Putamen (tissue), 1 donor: ENCODE measurements around the gene RIMS3.
"Not testable (repeated sequence)": the region's sequence is repeated elsewhere in the genome, so short reads cannot be mapped to it uniquely, and the experiment has no call there.

Experiments
- DNase-seq: peaks from one replicate; pipeline ENCODE4 v3.0.0-alpha.2; 2016; ENCODE audit warnings: low spot score

The RIMS3 gene

DNA sequence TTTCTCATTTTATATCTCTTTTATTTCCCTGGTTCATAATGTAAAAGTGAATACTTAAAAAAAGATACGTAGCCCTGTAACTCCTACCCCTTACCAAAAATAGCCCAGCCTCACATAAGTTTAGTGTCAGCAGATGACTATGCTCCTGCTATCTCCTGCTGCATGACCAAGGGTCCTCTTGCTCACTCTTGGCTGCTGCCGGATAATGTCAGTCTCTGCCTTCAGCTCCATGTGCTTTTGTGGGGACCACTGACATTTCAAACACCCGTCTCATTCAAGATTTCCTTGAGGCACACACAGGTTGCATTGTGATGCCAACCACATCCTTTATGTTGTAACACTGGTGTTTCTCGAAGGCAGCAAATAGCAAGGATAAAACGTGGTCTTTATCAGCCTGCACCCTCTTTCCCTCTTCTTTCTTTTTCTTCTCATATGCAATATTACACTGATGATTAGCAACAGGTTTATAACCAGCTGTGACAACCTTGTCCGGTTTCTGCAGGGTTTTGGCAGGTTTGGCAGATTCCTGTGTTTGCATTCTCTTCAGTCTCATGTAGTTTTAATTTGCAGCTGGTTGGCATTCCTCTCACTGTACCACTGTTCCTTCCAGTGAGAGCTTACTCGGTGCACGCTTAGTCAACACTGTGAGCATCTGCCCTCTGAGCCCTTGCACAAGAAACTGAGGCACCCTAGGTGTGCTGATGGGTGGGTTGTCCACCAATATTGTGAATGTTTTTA is 71.9 kb downstream of the RIMS3 start:
- DNase-seq, result no peak

DNA sequence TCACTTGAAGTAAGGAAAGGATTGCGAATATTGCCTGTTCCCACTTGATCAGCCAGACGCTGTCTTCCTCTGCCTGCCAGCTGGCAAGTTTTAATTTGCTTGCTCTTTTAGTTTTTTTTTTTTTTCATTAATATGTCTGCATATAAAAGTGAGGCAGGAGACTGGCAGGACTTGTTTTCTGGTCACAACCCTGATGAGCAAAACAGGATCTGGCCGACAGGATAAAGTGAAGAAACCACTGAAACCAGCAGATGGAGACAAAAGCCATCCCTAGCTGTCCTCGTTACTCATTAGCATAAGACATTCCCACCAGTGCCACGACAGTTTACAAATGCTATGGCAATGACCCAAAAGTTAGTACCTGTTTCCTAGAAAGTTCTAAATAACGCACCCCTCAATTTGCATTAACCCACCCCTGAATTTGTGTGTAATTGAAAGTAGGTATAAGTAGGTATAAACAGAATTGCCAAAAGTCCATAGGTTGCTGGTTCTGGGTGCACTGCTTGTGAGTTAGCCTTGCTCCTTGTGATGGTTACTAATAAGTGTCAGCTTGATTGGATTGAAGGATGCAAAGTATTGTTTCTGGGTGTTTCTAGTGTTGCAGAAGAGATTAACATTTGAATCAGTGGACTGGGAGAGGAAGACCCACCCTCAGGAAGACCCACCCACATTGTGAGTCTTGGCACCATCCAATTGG is 73.2 kb downstream of the RIMS3 start:
- DNase-seq, result peak; percentile 11

DNA sequence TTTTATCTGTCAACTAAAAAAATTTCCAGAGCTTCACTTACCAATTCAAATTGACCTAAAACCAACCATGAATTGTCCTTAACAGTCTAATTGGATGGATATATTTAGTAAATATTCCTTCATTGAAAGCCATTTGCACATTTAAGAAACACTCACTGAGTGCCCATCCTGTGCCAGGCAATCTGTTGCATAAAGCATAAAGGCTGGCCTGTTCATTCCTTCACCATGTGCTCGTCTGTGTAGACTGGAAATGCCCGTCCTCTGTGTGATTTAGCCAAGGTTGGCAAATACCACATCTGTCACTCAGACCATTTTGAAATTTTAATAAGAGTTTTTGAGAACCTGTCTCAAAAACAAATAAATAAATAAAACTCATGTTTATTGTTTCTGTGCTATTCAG is 76.9 kb downstream of the RIMS3 start:
- no peak for DNase-seq

DNA sequence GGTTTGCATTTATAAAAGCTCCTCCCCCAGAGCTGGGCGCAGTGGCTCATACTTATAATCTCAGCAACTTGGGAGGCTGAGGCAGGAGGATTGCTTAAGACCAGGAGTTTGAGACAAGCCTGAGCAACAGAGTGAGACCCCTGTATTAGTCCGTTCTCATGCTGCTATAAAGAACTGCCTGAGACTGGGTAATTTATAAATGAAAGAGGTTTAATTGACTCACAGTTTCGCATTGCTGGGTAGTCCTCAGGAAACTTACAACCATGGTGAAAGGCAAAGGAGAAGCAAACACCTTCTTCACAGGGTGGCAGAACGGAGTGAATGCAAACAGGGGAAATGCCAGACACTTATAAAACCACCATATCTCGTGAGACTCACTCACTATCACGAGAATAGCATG is 81.5 kb downstream of the RIMS3 start:
- no peak for DNase-seq

DNA sequence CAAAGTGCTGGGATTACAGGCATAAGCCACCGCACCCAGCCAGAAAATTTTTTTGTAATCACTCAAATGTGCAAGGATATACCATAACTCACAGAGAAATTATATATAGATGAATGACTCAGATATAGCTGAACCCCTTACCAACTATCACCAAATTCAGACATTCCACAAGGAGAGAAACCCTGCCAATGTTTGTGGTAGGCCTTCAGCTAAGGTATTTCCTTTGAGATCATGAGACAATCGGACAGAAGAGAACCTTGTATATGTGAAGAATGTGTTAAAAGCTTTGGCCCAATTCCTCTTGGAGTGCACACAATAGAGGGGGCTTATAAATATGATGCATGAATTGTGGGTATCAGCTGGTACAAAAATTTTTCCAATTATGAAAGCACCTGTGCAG is 83.4 kb downstream of the RIMS3 start:
- no peak for DNase-seq

DNA sequence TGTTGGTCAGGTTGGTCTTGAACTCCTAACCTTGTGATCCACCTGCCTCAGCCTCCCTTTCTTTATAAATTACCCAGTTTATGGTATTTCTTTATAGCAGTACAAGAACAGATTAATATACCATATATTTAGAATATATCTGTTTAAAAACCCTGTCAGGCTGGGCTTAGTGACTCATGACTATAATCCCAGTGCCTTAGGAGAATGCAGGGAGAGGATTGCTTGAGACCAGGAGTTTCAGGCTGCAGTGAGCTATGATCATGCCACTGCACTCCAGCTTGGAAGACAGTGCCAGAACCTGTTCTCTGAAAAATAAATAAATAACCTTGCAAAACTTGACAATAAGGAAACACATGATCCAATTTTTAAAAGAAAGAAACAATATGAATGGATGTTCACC is 90.1 kb downstream of the RIMS3 start:
- no peak for DNase-seq

DNA sequence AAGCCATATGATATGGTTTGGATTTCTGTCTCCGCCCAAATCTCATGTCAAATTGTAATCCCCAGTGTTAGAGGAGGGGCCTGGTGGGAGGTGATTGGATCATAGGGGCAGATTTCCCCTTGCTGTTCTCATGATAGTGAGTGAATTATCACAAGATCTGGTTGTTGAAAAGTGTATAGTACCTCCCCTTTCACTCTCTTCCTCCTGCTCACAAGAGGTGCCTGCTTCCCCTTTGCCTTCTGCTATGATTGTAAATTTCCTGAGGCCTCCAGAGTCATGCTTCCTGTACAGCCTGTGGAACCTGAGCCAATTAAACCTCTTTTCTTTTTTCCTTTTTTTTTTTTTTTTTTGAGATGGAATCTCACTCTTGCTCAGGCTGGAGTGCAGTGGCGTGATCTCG is 90.7 kb downstream of the RIMS3 start:
- not testable (repeated sequence) for DNase-seq
